GM21528 (cell line): Measurements from ENCODE around the gene SHBG.
"Not testable (repeated sequence)": the region's sequence is repeated elsewhere in the genome, so short reads cannot be mapped to it uniquely, and the experiment has no call there.

Experiments used
- ATAC-seq: cut with Tn5 transposase; IDR thresholded peaks from one replicate; pipeline ENCODE4 v1.9.1; 2021; ENCODE audit warnings: mild to moderate bottlenecking, moderate library complexity; ENCODE audit not compliant: unreplicated experiment, low FRiP score

The SHBG gene

DNA sequence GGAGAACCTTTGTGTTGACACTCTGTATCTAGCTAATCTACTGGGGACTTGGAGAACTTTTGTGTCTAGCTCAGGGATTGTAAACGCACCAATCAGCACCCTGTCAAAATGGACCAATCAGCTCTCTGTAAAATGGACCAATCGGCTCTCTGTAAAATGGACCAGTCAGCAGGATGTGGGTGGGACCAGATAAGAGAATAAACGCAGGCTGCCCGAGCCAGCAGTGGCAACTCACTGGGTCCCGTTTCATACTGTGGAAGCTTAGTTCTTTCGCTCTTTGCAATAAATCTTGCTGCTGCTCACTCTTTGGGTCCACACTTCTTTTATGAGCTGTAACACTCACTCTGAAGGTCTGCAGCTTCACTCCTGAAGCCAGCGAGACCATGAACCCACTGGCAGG, 11.7 kb downstream of the SHBG start:
- not testable (repeated sequence) for ATAC-seq

DNA sequence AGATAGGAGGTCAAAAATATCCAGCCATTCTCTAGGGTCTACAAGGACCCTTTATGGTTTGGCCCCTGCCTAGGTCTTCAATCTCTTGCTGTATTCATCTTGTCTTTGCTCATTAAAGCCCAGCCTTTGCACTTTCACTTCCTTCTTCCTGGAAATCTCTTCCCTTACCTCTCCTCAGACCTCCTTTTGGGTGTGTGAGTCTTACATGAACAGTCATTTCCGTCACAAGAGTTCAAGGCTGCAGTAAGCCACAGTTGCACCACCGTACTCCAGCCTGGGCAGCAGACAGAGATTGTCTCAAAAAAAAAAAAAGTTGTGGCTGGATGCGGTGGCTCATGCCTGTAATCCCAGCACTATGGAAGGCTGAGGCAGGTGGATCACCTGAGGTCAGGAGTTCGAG, 14.8 kb downstream of the SHBG start:
- no peak for ATAC-seq

GRCh38 chr17:7646457-7646856, 16.5 kb downstream of the SHBG start:
- no peak for ATAC-seq

DNA sequence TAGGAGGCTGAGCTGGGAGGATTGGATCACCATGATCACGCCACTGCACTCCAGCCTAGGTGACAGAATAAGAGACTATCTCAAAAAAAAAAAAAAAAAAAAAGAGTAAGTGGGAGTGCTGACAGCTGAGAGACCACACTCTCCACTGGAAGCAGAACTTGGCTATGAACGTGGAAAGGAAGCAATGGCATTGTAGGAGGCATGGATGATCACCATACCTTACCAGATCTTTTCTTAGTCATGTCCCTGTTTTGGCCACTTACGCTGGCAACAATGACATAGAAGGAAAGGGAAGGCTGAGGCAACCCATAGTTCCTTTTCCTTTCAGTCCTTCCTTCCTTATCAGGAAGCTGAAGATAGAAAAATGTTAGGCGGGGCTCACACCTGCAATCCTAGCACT, 17.1 kb downstream of the SHBG start:
- no peak for ATAC-seq

- no peak for ATAC-seq
These were observed 20.7 kb downstream of the SHBG start, which contains the start of gene ATP1B2 for GRCh38 chr17:7650509-7651096. TSS of gene ATP1B2 (plus strand) at chr17:7650926. CDS start at chr17:7651519, 593 bp downstream.

DNA sequence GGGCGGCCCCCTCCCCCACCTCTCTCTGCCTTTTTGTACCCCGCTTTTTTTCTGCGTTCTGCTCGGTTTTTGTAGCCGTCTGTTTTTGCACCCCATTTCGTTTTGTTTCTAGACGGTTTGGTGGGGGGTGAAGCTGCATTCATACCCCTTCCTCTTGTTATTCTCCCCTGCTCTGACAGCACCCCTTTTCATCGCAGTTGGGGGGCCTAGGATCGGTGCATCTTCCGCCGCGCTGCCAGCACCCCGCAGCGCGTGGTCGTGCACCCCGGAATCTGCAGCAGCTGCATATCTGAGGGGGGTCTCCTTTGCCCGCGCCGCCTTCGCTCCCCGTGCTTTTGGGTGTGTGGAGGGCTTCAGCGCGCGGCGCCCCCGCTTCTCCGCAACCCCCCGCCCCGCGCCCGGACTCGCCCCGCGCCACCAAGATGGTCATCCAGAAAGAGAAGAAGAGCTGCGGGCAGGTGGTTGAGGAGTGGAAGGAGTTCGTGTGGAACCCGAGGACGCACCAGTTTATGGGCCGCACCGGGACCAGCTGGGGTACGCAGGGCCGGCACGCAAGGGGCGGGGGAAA, 21.2 kb downstream of the SHBG start:
- ATAC-seq: no peak

DNA sequence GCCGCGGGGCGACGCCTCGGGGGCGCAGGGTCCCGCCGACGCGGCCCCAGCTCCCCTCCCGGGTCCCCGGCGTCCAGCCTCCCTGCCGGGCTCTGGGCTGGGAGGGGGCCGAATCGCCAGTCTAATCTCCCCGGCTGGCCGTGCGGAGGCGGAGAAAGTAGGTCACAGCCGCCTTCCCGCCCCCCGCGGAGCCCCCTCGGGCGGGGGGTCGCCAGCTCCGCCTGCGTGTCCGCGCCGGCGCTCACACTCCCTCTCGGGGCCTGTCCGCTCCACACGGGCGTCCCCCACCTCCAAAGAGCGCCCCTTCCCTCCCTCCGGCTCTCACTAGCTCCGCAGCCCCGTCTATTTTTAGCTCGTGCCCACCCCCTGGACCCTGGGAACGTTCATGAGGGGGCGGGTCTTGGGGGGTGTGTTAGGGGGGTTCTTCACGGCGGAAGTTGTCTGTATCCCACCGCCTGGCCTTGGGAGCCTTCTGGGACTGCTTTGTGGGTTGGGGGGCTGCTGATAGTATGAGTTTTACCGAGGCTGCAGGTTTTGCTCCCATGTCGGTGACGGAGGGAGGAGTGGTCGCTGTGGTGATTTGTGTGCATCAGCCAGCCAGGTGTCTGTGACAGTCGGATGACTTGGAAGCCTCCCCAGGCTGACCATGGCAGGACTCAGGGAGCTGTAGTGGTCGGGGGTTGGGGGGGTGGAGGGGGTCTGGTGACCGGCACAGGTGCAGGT, 21.9 kb downstream of the SHBG start:
- no peak for ATAC-seq

GRCh38 chr17:7652388-7653356, 22.7 kb downstream of the SHBG start:
- no peak for ATAC-seq

- no peak for ATAC-seq
These were observed 25.1 kb downstream of the SHBG start for GRCh38 chr17:7654832-7655540.

DNA sequence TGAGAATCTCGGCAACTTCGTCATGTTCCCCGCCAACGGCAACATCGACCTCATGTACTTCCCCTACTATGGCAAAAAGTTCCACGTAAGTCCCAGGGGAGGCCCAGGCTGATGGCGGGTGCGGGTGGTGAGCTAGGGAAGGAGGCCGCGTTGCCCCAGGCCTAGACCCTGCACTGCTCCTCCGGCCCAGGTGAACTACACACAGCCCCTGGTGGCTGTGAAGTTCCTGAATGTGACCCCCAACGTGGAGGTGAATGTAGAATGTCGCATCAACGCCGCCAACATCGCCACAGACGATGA, 25.6 kb downstream of the SHBG start:
- no peak for ATAC-seq

- no peak for ATAC-seq
These were observed 27.1 kb downstream of the SHBG start for GRCh38 chr17:7656958-7657609.

- ATAC-seq: no peak
These were observed 37.9 kb downstream of the SHBG start for GRCh38 chr17:7667656-7668406.

GRCh38 chr17:7668482-7668881, 38.5 kb downstream of the SHBG start:
- no peak for ATAC-seq

DNA sequence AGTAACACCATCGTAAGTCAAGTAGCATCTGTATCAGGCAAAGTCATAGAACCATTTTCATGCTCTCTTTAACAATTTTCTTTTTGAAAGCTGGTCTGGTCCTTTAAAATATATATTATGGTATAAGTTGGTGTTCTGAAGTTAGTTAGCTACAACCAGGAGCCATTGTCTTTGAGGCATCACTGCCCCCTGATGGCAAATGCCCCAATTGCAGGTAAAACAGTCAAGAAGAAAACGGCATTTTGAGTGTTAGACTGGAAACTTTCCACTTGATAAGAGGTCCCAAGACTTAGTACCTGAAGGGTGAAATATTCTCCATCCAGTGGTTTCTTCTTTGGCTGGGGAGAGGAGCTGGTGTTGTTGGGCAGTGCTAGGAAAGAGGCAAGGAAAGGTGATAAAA, 43.3 kb downstream of the SHBG start:
- no peak for ATAC-seq

DNA sequence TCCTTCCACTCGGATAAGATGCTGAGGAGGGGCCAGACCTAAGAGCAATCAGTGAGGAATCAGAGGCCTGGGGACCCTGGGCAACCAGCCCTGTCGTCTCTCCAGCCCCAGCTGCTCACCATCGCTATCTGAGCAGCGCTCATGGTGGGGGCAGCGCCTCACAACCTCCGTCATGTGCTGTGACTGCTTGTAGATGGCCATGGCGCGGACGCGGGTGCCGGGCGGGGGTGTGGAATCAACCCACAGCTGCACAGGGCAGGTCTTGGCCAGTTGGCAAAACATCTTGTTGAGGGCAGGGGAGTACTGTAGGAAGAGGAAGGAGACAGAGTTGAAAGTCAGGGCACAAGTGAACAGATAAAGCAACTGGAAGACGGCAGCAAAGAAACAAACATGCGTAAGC, 45.0 kb downstream of the SHBG start:
- ATAC-seq: no peak

GRCh38 chr17:7676533-7676932, 46.6 kb downstream of the SHBG start:
- ATAC-seq: no peak

DNA sequence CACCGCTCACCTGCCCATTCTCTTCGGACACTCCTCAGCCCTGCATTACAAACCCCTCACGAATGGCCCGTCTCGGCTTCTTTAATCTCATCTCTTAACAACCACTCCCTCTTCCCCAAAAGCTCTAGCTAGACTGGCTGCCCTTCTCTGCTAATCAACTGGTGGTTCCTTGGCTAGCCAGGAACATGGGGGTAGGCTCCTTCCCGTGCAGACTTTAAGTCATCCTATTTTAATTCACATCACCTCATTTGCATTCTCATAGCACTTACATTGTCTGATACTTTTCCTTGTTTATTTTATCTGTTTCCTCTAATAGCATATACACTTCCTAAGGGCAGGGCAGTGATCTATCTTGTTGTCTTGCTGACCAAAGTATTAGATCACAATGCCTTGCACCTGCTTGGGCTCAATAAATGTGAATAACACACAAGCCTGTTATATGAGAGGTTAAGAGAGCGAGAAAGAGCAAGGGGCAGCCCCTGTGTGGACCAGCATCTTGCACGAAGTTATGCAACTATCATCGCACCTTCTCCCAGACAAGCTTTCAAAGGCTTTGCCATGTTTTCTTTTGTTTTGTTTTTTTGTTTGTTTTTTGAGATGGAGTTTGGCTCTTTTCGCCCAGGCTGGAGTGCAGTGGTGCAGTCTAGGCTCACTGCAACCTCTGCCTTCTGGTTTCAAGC, 47.6 kb downstream of the SHBG start:
- ATAC-seq: no peak
